SK-N-SH treated with all-trans-retinoic acid at 6 μM for 48 hours (cell line): ENCODE results near the gene CHIA.

ENCODE experiments used
- ATAC-seq: fragments of 200-7000 bp; cut with Tn5 transposase; 3 replicates; pipeline ENCODE4 v1.9.1; 2020; ENCODE audit warnings: mild to moderate bottlenecking, moderate library complexity
- ARNTL ChIP-seq: fragments of 450-650 bp; formaldehyde crosslinking; IDR thresholded peaks from 2 replicates; pipeline ENCODE4 v1.5.0; 2020; ENCODE audit warnings: low read depth, mild to moderate bottlenecking, moderate library complexity, borderline replicate concordance
- BACH2 ChIP-seq: fragments of 250-450 bp; sonication (Bioruptor Pico); IDR thresholded peaks from 2 replicates; pipeline ENCODE4 v1.9.0; 2021; ENCODE audit warnings: mild to moderate bottlenecking, borderline replicate concordance
- CSDC2 ChIP-seq: fragments of 250-450 bp; sonication (Bioruptor Pico); IDR thresholded peaks from 2 replicates; pipeline ENCODE4 v1.5.0; 2020; ENCODE audit warnings: mild to moderate bottlenecking, moderate library complexity
- ISL1 ChIP-seq: fragments of 250-450 bp; sonication (Bioruptor Pico); IDR thresholded peaks from 2 replicates; pipeline ENCODE4 v2.1.2; 2022; ENCODE audit warnings: mild to moderate bottlenecking, moderate library complexity
- OSR1 ChIP-seq: fragments of 250-450 bp; sonication (Bioruptor Pico); IDR thresholded peaks from 2 replicates; pipeline ENCODE4 v1.8.0; 2022; ENCODE audit warnings: moderate library complexity, mild to moderate bottlenecking, inconsistent platforms
- PPARA ChIP-seq: fragments of 250-450 bp; sonication (Bioruptor Pico); IDR thresholded peaks from 2 replicates; pipeline ENCODE4 v1.5.0; 2020; ENCODE audit warnings: mild to moderate bottlenecking, borderline replicate concordance
- SNAI2 ChIP-seq: fragments of 250-450 bp; sonication (Bioruptor Pico); IDR thresholded peaks from 2 replicates; pipeline ENCODE4 v1.5.0; 2020; ENCODE audit warnings: mild to moderate bottlenecking, moderate library complexity
- TCF4 ChIP-seq: fragments of 250-450 bp; sonication (Bioruptor Pico); IDR thresholded peaks from 2 replicates; pipeline ENCODE4 v1.8.0; 2021; ENCODE audit warnings: mild to moderate bottlenecking, moderate library complexity, borderline replicate concordance
- ZFP30 ChIP-seq: fragments of 450-650 bp; formaldehyde crosslinking; IDR thresholded peaks from 2 replicates; pipeline ENCODE4 v1.5.0; 2022; ENCODE audit warnings: mild to moderate bottlenecking, moderate library complexity
- ZNF70 ChIP-seq: fragments of 450-650 bp; formaldehyde crosslinking; IDR thresholded peaks from 2 replicates; pipeline ENCODE4 v1.5.0; 2020; ENCODE audit warnings: mild to moderate bottlenecking, moderate library complexity
- TF ChIP-seq, protein P1 (sequence below): fragments of 250-450 bp; sonication (Bioruptor Pico); IDR thresholded peaks from 2 replicates; pipeline ENCODE4 v1.5.1; 2021; ENCODE audit warnings: mild to moderate bottlenecking, moderate library complexity
- TF ChIP-seq, protein P2 (sequence below): fragments of 250-450 bp; sonication (Bioruptor Pico); IDR thresholded peaks from 2 replicates; pipeline ENCODE4 v1.8.0; 2020; ENCODE audit warnings: mild to moderate bottlenecking, moderate library complexity, borderline replicate concordance
- TF ChIP-seq, protein P3 (sequence below): fragments of 250-450 bp; sonication (Bioruptor Pico); IDR thresholded peaks from 2 replicates; pipeline ENCODE4 v1.5.0; 2020; ENCODE audit warnings: mild to moderate bottlenecking, moderate library complexity
- TF ChIP-seq, protein P4 (sequence below): fragments of 250-450 bp; sonication (Bioruptor Pico); IDR thresholded peaks from 2 replicates; pipeline ENCODE4 v1.5.1; 2020; ENCODE audit warnings: low read depth, mild to moderate bottlenecking, moderate library complexity

CHIA gene

DNA sequence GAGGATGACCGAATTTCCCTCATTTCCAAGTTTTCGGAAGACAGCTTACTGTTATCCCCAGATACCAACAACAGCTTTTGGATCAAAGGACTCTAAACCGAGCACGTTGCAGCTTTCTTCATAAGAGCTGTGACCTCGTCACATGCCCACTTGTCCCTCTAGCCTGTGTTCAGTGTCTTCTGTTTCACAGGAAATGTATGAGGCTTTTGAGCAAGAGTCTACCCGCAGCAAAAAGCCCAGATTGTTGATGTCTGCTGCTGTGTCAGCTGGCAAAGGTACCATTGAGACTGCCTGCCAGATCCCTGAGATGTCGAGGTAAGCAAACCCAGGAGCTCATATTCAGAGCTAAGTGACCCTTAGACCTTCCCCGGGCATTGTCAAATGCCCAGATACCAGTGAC lies 39.1 kb upstream of the CHIA start (continued):
- TF ChIP-seq, protein P1, sequence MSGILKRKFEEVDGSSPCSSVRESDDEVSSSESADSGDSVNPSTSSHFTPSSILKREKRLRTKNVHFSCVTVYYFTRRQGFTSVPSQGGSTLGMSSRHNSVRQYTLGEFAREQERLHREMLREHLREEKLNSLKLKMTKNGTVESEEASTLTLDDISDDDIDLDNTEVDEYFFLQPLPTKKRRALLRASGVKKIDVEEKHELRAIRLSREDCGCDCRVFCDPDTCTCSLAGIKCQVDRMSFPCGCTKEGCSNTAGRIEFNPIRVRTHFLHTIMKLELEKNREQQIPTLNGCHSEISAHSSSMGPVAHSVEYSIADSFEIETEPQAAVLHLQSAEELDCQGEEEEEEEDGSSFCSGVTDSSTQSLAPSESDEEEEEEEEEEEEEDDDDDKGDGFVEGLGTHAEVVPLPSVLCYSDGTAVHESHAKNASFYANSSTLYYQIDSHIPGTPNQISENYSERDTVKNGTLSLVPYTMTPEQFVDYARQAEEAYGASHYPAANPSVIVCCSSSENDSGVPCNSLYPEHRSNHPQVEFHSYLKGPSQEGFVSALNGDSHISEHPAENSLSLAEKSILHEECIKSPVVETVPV (CRISPR knock-in tag) = no peak

DNA sequence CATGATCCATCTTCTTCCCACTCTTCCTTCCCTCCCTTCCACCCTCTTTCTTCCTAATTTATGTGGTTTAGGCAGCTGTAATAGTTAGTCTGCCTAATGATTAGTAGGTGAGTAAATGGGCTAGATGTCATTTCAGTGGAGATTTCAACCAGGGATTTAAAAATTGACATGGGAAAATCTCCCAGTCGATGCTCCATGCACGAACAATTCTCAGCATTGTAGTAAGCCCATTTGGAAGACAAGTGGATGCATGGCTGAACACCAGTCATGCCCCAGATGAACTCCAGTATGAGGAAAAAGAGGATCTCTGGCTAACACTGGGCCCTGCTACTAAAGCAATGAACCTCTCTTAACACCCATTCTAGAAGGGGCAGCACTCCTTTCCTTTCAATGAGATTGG lies 37.9 kb upstream of the CHIA start:
- no peak for ATAC-seq
- TF ChIP-seq ZNF70 (CRISPR knock-in tag) (no peak), SNAI2 (CRISPR knock-in tag) (no peak), OSR1 (no peak), ZFP30 (CRISPR knock-in tag) (no peak), BACH2 (CRISPR knock-in tag) (no peak), TCF4 (CRISPR knock-in tag) (no peak), ISL1 (CRISPR knock-in tag) (no peak)

DNA sequence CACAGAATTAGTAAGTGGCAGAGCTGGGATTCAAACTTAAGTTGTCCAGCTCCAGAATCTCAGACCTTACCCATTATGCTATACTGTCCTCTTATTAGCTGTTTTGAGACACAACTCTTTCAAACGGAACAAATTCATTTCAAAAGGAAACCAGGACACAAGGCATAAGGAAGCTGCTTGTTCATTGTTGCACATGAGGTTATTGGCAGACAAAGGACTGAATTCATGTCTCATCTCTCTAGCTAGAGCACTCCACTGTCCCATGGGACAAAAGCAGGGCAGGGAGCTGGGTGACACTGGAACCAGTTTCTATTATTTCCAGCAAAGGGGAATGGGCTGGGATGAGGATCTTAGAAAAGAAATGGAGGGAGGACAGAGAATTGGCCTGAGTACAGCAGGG lies 36.8 kb upstream of the CHIA start:
- ATAC-seq = no peak
- no peak for TF ChIP-seq ZFP30 (CRISPR knock-in tag)
- no peak for TF ChIP-seq PPARA (CRISPR knock-in tag)
- TF ChIP-seq, protein P1 (CRISPR knock-in tag) = no peak
- TF ChIP-seq BACH2 (CRISPR knock-in tag) = no peak
- TF ChIP-seq, protein P2, sequence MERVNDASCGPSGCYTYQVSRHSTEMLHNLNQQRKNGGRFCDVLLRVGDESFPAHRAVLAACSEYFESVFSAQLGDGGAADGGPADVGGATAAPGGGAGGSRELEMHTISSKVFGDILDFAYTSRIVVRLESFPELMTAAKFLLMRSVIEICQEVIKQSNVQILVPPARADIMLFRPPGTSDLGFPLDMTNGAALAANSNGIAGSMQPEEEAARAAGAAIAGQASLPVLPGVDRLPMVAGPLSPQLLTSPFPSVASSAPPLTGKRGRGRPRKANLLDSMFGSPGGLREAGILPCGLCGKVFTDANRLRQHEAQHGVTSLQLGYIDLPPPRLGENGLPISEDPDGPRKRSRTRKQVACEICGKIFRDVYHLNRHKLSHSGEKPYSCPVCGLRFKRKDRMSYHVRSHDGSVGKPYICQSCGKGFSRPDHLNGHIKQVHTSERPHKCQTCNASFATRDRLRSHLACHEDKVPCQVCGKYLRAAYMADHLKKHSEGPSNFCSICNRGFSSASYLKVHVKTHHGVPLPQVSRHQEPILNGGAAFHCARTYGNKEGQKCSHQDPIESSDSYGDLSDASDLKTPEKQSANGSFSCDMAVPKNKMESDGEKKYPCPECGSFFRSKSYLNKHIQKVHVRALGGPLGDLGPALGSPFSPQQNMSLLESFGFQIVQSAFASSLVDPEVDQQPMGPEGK (CRISPR knock-in tag) = no peak
- no peak for TF ChIP-seq TCF4 (CRISPR knock-in tag)

DNA sequence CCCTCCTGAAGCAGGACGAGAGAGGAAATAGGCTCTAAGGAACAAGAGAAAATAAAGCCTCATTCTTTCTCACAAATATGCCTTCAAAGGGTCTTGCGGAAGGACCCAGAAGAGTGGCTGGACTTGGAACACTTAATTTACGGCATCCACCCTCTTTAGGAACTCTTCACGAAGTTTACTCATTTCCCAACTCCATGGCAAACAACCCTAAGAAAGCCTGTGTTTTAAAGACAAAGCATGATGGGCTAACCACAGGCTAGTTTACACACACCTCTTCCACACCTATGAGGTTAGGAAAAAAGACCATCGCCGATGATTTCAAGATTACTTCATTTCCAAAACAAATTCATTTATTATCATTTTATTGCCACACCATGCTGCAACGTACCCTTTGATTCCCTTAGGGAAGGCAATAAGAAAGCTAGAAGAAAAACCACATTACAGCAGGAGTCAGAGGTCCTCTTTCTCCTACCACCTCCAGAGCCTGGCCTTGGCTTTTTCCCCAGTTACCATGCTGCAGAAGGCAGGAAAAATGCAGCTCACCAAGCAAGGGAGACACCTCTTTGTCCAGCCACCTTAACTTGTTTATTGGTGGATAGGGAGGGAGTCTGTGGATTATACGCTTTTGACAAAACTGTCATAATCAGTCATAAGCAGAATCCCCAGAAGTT lies 33.5 kb upstream of the CHIA start:
- ATAC-seq = no peak
- TF ChIP-seq CSDC2 (CRISPR knock-in tag) (no peak), ARNTL (no peak)
- TF ChIP-seq, protein P3, sequence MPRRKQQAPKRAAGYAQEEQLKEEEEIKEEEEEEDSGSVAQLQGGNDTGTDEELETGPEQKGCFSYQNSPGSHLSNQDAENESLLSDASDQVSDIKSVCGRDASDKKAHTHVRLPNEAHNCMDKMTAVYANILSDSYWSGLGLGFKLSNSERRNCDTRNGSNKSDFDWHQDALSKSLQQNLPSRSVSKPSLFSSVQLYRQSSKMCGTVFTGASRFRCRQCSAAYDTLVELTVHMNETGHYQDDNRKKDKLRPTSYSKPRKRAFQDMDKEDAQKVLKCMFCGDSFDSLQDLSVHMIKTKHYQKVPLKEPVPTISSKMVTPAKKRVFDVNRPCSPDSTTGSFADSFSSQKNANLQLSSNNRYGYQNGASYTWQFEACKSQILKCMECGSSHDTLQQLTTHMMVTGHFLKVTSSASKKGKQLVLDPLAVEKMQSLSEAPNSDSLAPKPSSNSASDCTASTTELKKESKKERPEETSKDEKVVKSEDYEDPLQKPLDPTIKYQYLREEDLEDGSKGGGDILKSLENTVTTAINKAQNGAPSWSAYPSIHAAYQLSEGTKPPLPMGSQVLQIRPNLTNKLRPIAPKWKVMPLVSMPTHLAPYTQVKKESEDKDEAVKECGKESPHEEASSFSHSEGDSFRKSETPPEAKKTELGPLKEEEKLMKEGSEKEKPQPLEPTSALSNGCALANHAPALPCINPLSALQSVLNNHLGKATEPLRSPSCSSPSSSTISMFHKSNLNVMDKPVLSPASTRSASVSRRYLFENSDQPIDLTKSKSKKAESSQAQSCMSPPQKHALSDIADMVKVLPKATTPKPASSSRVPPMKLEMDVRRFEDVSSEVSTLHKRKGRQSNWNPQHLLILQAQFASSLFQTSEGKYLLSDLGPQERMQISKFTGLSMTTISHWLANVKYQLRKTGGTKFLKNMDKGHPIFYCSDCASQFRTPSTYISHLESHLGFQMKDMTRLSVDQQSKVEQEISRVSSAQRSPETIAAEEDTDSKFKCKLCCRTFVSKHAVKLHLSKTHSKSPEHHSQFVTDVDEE (CRISPR knock-in tag) = no peak
- TF ChIP-seq, protein P4, sequence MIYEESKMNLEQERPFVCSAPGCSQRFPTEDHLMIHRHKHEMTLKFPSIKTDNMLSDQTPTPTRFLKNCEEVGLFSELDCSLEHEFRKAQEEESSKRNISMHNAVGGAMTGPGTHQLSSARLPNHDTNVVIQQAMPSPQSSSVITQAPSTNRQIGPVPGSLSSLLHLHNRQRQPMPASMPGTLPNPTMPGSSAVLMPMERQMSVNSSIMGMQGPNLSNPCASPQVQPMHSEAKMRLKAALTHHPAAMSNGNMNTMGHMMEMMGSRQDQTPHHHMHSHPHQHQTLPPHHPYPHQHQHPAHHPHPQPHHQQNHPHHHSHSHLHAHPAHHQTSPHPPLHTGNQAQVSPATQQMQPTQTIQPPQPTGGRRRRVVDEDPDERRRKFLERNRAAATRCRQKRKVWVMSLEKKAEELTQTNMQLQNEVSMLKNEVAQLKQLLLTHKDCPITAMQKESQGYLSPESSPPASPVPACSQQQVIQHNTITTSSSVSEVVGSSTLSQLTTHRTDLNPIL (CRISPR knock-in tag) = no peak

DNA sequence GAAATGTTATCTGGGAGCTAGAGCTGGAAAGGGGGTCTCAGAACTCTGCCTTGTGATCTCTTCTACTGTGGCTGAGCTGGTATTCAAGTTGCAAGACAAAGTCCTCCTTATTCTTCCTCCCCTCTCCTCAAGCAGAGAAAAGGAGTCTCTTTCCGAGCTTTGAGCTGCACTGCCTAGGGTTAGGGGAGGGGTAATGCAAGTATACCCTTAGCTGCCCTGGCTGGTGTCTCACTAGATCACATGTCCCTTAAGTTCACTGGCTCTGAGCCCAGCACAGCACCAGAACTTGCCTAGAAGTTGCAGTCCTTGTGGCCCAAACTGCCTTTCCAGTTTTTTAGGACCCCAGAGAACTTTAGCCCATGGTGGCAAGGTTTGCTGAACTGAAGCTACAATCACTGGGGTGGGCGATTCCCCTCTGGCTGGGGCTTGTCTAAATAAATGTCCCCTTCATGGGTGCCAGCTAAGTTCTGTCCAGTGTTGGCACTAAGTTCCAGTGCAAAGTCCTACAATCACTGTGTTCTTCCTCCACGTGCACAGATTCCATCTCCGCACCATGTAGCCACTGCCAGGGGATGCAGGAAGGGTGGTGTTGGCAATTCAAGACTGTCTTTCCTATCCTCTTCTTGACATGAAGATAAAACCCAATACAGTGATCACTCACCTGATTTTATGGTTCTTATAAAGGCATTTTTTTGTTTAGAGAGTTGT lies 22.7 kb upstream of the CHIA start:
- ATAC-seq = no peak
- TF ChIP-seq, protein P2 (CRISPR knock-in tag) = no peak
